HepG2 (cell line): Measurements from ENCODE around the gene SLC25A11.

Source experiments
- CEBPB ChIP-seq: IDR thresholded peaks from 2 replicates; pipeline ENCODE4 v1.6.1; 2011; ENCODE audit warnings: low read depth, low read length, improper control_type of control experiment, borderline replicate concordance
- CTCF ChIP-seq: sonication (generic); formaldehyde crosslinking; IDR thresholded peaks from 2 replicates; pipeline ENCODE4 v1.5.0; 2020; ENCODE audit warnings: mild to moderate bottlenecking, missing genetic modification reagents, moderate library complexity
- HOMEZ ChIP-seq: IDR thresholded peaks from 2 replicates; pipeline ENCODE4 v1.6.1; 2016; ENCODE audit warnings: low read depth
- NBN ChIP-seq: fragments of 450-650 bp; conservative IDR thresholded peaks from 2 replicates; pipeline ENCODE4 v1.6.1; 2017
- POLR2A ChIP-seq, 2 experiments: IDR thresholded peaks; 2 replicates each; pipeline ENCODE4 v1.6.1; 2011; ENCODE audit warnings: low read depth in 2 of 2, low read length in 2 of 2, mild to moderate bottlenecking in 1 of 2, moderate library complexity in 1 of 2; ENCODE audit not compliant: insufficient read depth in 1 of 2
- ZNF20 ChIP-seq: sonication (generic); formaldehyde crosslinking; IDR thresholded peaks from 2 replicates; pipeline ENCODE4 v1.4.0; 2020; ENCODE audit warnings: mild to moderate bottlenecking, moderate library complexity, missing genetic modification reagents
- ZNF549 ChIP-seq: sonication (generic); formaldehyde crosslinking; IDR thresholded peaks from 2 replicates; pipeline ENCODE4 v1.5.0; 2020; ENCODE audit warnings: missing genetic modification reagents
- ZNF704 ChIP-seq: sonication (generic); formaldehyde crosslinking; IDR thresholded peaks from 2 replicates; pipeline ENCODE4 v1.8.1; 2023; ENCODE audit warnings: mild to moderate bottlenecking, inconsistent platforms, moderate library complexity, missing genetic modification reagents, borderline replicate concordance
- ZNF775 ChIP-seq: sonication (generic); formaldehyde crosslinking; IDR thresholded peaks from 2 replicates; pipeline ENCODE4 v1.4.0; 2020; ENCODE audit warnings: missing genetic modification reagents, mild to moderate bottlenecking, moderate library complexity, borderline replicate concordance

- TF ChIP-seq ZNF20 (CRISPR knock-in tag) (no peak), HOMEZ (CRISPR knock-in tag) (no peak), ZNF775 (CRISPR knock-in tag) (no peak), POLR2A (IDR thresholded peaks at IDR 0.05; ENCODE audit: insufficient read depth in 1 of 2, low read depth in 2 of 2, low read length in 2 of 2) (peak in 1 of 2 experiments; percentile 26; a peak in 3 of 4 replicates), ZNF549 (no peak), NBN (no peak), CEBPB (peak; percentile 7; the same call in 1 of the 2 replicates), CTCF (CRISPR knock-in tag) (no peak), ZNF704 (CRISPR knock-in tag) (no peak)
These were observed 29.3 kb upstream of the SLC25A11 start for GRCh38 chr17:4969047-4969550.
